ENCODE measurements around the gene CRLF2. TPM values are rescaled to one million over a fixed set of nuclear protein-coding genes. Genes with fewer than 3 reads are reported as not detected.

CRLF2 gene
- total and polyA plus RNA-seq, 10 donors, result 0.26 to 1.8 (median 0.47) TPM; not detected in 4

GRCh38 chrX:1221296-1221845 lies 8.9 kb upstream of the CRLF2 start:
- TF ChIP-seq POLR2AphosphoS5 (IDR thresholded peaks at IDR 0.05) (no peak), POLR2A (IDR thresholded peaks at IDR 0.05) (no peak)
- TF ChIP-seq, protein P1, sequence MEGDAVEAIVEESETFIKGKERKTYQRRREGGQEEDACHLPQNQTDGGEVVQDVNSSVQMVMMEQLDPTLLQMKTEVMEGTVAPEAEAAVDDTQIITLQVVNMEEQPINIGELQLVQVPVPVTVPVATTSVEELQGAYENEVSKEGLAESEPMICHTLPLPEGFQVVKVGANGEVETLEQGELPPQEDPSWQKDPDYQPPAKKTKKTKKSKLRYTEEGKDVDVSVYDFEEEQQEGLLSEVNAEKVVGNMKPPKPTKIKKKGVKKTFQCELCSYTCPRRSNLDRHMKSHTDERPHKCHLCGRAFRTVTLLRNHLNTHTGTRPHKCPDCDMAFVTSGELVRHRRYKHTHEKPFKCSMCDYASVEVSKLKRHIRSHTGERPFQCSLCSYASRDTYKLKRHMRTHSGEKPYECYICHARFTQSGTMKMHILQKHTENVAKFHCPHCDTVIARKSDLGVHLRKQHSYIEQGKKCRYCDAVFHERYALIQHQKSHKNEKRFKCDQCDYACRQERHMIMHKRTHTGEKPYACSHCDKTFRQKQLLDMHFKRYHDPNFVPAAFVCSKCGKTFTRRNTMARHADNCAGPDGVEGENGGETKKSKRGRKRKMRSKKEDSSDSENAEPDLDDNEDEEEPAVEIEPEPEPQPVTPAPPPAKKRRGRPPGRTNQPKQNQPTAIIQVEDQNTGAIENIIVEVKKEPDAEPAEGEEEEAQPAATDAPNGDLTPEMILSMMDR (IDR thresholded peaks at IDR 0.05 in 8 of 11, conservative IDR thresholded peaks at IDR 0.05 in 3 of 11), result no peak
- DNase-seq, result no peak
- H3K27ac ChIP-seq, result no peak overlapping the region
- intact Hi-C loops (cut with DNase I; ENCODE audit: low total_unique reads), result no loop called here
- 80 to 93% (median 82%) methylated on average over 12 of the region's 12 CpGs for WGBS, 5 donors
- H3K4me3 ChIP-seq, result no peak overlapping the region
- H3K36me3 ChIP-seq, result no peaks in the 10 kb centered on the region
- H3K27me3 ChIP-seq (replicated peaks in 1 of 7), result peaks cover 0 to 10% (median 0%) of the 10 kb centered on the region in 7 donors
- H3K9me3 ChIP-seq, result peaks cover 0 to 25% (median 16%) of the 10 kb centered on the region in 8 donors
- H3K4me1 ChIP-seq, result no peaks in the 10 kb centered on the region

- intact Hi-C loops (cut with DNase I; ENCODE audit: low total_unique reads), result no loop called here
- Histone ChIP-seq H3K36me3 (no peaks in the 10 kb centered on the region), H3K27me3 (replicated peaks in 1 of 7) (peaks cover 0 to 27% (median 0%) of the 10 kb centered on the region in 7 donors), H3K9me3 (peaks cover 0 to 19% (median 6%) of the 10 kb centered on the region in 8 donors), H3K4me3 (no peak overlapping the region), H3K4me1 (peaks cover 0 to 14% (median 3%) of the 10 kb centered on the region in 6 donors), H3K27ac (no peak overlapping the region)
- WGBS, 5 donors, result 56 to 76% (median 63%) methylated on average over 4 of the region's 4 CpGs
- no peak for TF ChIP-seq POLR2A (IDR thresholded peaks at IDR 0.05)
- TF ChIP-seq, protein P1 (IDR thresholded peaks at IDR 0.05 in 8 of 11, conservative IDR thresholded peaks at IDR 0.05 in 3 of 11), result no peak
- no peak for TF ChIP-seq POLR2AphosphoS5 (IDR thresholded peaks at IDR 0.05)
- peak; percentile 5 for DNase-seq
These were observed 5.8 kb upstream of the CRLF2 start for GRCh38 chrX:1218286-1218685.

- Histone ChIP-seq H3K36me3 (no peaks in the 10 kb centered on the region), H3K27ac (no peak overlapping the region), H3K4me3 (no peak overlapping the region), H3K9me3 (no peaks in the 10 kb centered on the region), H3K27me3 (replicated peaks in 1 of 7) (peaks cover 0 to 27% (median 0%) of the 10 kb centered on the region in 7 donors), H3K4me1 (peaks cover 0 to 18% (median 3%) of the 10 kb centered on the region in 6 donors)
- TF ChIP-seq POLR2A (IDR thresholded peaks at IDR 0.05), result no peak
- TF ChIP-seq, protein P1 (IDR thresholded peaks at IDR 0.05 in 8 of 11, conservative IDR thresholded peaks at IDR 0.05 in 3 of 11), result no peak
- TF ChIP-seq POLR2AphosphoS5 (IDR thresholded peaks at IDR 0.05), result no peak
- intact Hi-C loops (cut with DNase I; ENCODE audit: low total_unique reads), result no loop called here
- peak; percentile 1 for DNase-seq
- WGBS, 5 donors, result 19 to 43% (median 28%) methylated on average over 10 of the region's 10 CpGs
These were observed 2.8 kb upstream of the CRLF2 start for GRCh38 chrX:1215123-1215823.

DNA sequence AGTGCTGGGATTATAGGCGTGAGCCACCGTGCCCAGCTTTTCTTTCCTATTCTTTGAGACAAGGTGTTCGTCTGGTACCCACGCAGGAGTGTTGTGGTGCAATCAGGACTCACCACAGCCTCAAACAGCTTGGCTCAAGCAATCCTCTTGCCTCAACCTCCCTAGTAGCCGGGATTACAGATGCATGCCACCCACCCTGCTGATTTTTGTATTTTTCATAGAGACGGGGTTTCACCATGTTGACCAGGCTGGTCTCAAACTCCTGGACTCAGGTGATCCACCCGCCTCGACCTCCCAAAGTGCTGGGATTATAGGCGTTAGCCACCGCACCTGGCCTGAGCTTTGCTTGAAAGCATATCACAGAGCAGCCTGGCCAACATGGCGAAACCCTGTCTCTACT lies 1.5 kb upstream of the CRLF2 start:
- Histone ChIP-seq H3K27me3 (replicated peaks in 1 of 7) (peaks cover 0 to 27% (median 0%) of the 10 kb centered on the region in 7 donors), H3K4me3 (no peak overlapping the region), H3K9me3 (no peaks in the 10 kb centered on the region), H3K27ac (no peak overlapping the region), H3K36me3 (no peaks in the 10 kb centered on the region), H3K4me1 (peaks cover 0 to 18% (median 3%) of the 10 kb centered on the region in 6 donors)
- DNase-seq, result peak; percentile 18
- TF ChIP-seq POLR2AphosphoS5 (IDR thresholded peaks at IDR 0.05) (no peak), POLR2A (IDR thresholded peaks at IDR 0.05) (no peak)
- TF ChIP-seq, protein P1 (IDR thresholded peaks at IDR 0.05 in 8 of 11, conservative IDR thresholded peaks at IDR 0.05 in 3 of 11), result no peak
- intact Hi-C loops (cut with DNase I; ENCODE audit: low total_unique reads), result no loop called here
- 82 to 92% (median 87%) methylated on average over 11 of the region's 11 CpGs for WGBS, 5 donors
